ENCODE measurements around the gene ARHGEF25.

The ARHGEF25 gene

GRCh38 chr12:57620245-57620935, 9.2 kb downstream of the ARHGEF25 start:
- no peak overlapping the region for H2AK5ac ChIP-seq (ENCODE audit: low read length)
- H4K8ac ChIP-seq (ENCODE audit: low read depth, low read length), result no peak overlapping the region
- no peak overlapping the region for H3K9ac ChIP-seq (ENCODE audit: low read length)
- no peak overlapping the region for H3K23ac ChIP-seq (ENCODE audit: low read length)
- H3K4me2 ChIP-seq (ENCODE audit: low read length), result no peak overlapping the region
- no peak overlapping the region for H3K56ac ChIP-seq (ENCODE audit: low read length)
- H3K18ac ChIP-seq (ENCODE audit: low read length), result no peak overlapping the region
- H3K4me1 ChIP-seq (ENCODE audit: control insufficient read depth, low read depth, low read length), result no peaks in the 10 kb centered on the region
- DNase-seq, result no peak
- no CpG with 5 or more reads among the region's 13 CpGs for WGBS (ENCODE audit: extremely low coverage, insufficient coverage, low lambda C conversion rate)
- peaks cover 70% of the 10 kb centered on the region for H3K27me3 ChIP-seq (ENCODE audit: insufficient read depth, low read length, poor library complexity)
- no peak overlapping the region for H4K5ac ChIP-seq (ENCODE audit: low read length)
- H2BK5ac ChIP-seq (ENCODE audit: low read length), result no peak overlapping the region
- H3K4me3 ChIP-seq (ENCODE audit: low read length), result no peak overlapping the region
- H3K27ac ChIP-seq (ENCODE audit: low read depth, low read length), result no peak overlapping the region
- H3K79me2 ChIP-seq (ENCODE audit: control insufficient read depth, insufficient read depth, low read length), result no peaks in the 10 kb centered on the region
- H3K4ac ChIP-seq (ENCODE audit: low read depth, low read length), result no peak overlapping the region
- H2BK15ac ChIP-seq (replicated peaks; ENCODE audit: low read depth), result no peak overlapping the region
- no peaks in the 10 kb centered on the region for H3K79me1 ChIP-seq (ENCODE audit: low read length)
- H3K36me3 ChIP-seq (ENCODE audit: control insufficient read depth, insufficient read depth, low read length), result no peaks in the 10 kb centered on the region
- no peak overlapping the region for H2BK120ac ChIP-seq (ENCODE audit: low read depth, low read length)

GRCh38 chr12:57620936-57621496, 9.8 kb downstream of the ARHGEF25 start:
- WGBS (ENCODE audit: extremely low coverage, insufficient coverage, low lambda C conversion rate), result no CpG with 5 or more reads among the region's 42 CpGs
- no peak overlapping the region for H3K4ac ChIP-seq (ENCODE audit: low read depth, low read length)

GRCh38 chr12:57621497-57622292, 10.5 kb downstream of the ARHGEF25 start:
- Histone ChIP-seq H2BK5ac (ENCODE audit: low read length) (no peak overlapping the region), H3K4me1 (ENCODE audit: control insufficient read depth, low read depth, low read length) (no peaks in the 10 kb centered on the region), H2AK5ac (ENCODE audit: low read length) (no peak overlapping the region), H2BK120ac (ENCODE audit: low read depth, low read length) (no peak overlapping the region), H3K4me2 (ENCODE audit: low read length) (peak overlapping the region; percentile 73), H4K8ac (ENCODE audit: low read depth, low read length) (no peak overlapping the region), H3K27me3 (ENCODE audit: insufficient read depth, low read length, poor library complexity) (peaks cover 78% of the 10 kb centered on the region), H3K9ac (ENCODE audit: low read length) (peak overlapping the region; percentile 37), H3K79me1 (ENCODE audit: low read length) (no peaks in the 10 kb centered on the region), H3K27ac (ENCODE audit: low read depth, low read length) (no peak overlapping the region), H3K56ac (ENCODE audit: low read length) (peak overlapping the region; percentile 68), H4K5ac (ENCODE audit: low read length) (no peak overlapping the region), H3K18ac (ENCODE audit: low read length) (no peak overlapping the region), H2BK15ac (replicated peaks; ENCODE audit: low read depth) (no peak overlapping the region), H3K4ac (ENCODE audit: low read depth, low read length) (no peak overlapping the region), H3K79me2 (ENCODE audit: control insufficient read depth, insufficient read depth, low read length) (no peaks in the 10 kb centered on the region), H3K36me3 (ENCODE audit: control insufficient read depth, insufficient read depth, low read length) (no peaks in the 10 kb centered on the region), H3K23ac (ENCODE audit: low read length) (no peak overlapping the region), H3K4me3 (ENCODE audit: low read length) (no peak overlapping the region)
- DNase-seq, result peak; percentile 57
- WGBS (ENCODE audit: extremely low coverage, insufficient coverage, low lambda C conversion rate), result no CpG with 5 or more reads among the region's 49 CpGs

More at GRCh38 chr12:57620936-57621496, 9.8 kb downstream of the ARHGEF25 start:
- H2BK5ac ChIP-seq (ENCODE audit: low read length), result no peak overlapping the region
- no peak overlapping the region for H2AK5ac ChIP-seq (ENCODE audit: low read length)
- no peak overlapping the region for H3K27ac ChIP-seq (ENCODE audit: low read depth, low read length)
- no peak overlapping the region for H3K4me3 ChIP-seq (ENCODE audit: low read length)
- H2BK120ac ChIP-seq (ENCODE audit: low read depth, low read length), result no peak overlapping the region
- H3K36me3 ChIP-seq (ENCODE audit: control insufficient read depth, insufficient read depth, low read length), result no peaks in the 10 kb centered on the region
- H3K4me1 ChIP-seq (ENCODE audit: control insufficient read depth, low read depth, low read length), result no peaks in the 10 kb centered on the region
- H3K9ac ChIP-seq (ENCODE audit: low read length), result no peak overlapping the region
- peaks cover 76% of the 10 kb centered on the region for H3K27me3 ChIP-seq (ENCODE audit: insufficient read depth, low read length, poor library complexity)
- no peak overlapping the region for H4K5ac ChIP-seq (ENCODE audit: low read length)
- no peak overlapping the region for H2BK15ac ChIP-seq (replicated peaks; ENCODE audit: low read depth)
- no peak for DNase-seq
- no peak overlapping the region for H4K8ac ChIP-seq (ENCODE audit: low read depth, low read length)
- no peak overlapping the region for H3K56ac ChIP-seq (ENCODE audit: low read length)
- H3K4me2 ChIP-seq (ENCODE audit: low read length), result peak overlapping the region; percentile 1
- H3K18ac ChIP-seq (ENCODE audit: low read length), result no peak overlapping the region
- H3K79me1 ChIP-seq (ENCODE audit: low read length), result no peaks in the 10 kb centered on the region
- H3K23ac ChIP-seq (ENCODE audit: low read length), result no peak overlapping the region
- H3K79me2 ChIP-seq (ENCODE audit: control insufficient read depth, insufficient read depth, low read length), result no peaks in the 10 kb centered on the region

GRCh38 chr12:57622293-57623245, 11.3 kb downstream of the ARHGEF25 start:
- Histone ChIP-seq H3K79me2 (ENCODE audit: control insufficient read depth, insufficient read depth, low read length) (no peaks in the 10 kb centered on the region), H3K4me3 (ENCODE audit: low read length) (no peak overlapping the region), H3K23ac (ENCODE audit: low read length) (no peak overlapping the region), H3K36me3 (ENCODE audit: control insufficient read depth, insufficient read depth, low read length) (no peaks in the 10 kb centered on the region), H2AK5ac (ENCODE audit: low read length) (no peak overlapping the region), H3K4me1 (ENCODE audit: control insufficient read depth, low read depth, low read length) (no peaks in the 10 kb centered on the region), H3K18ac (ENCODE audit: low read length) (no peak overlapping the region), H4K5ac (ENCODE audit: low read length) (no peak overlapping the region), H3K4me2 (ENCODE audit: low read length) (no peak overlapping the region), H3K27me3 (ENCODE audit: insufficient read depth, low read length, poor library complexity) (peaks cover 83% of the 10 kb centered on the region), H3K56ac (ENCODE audit: low read length) (no peak overlapping the region), H3K27ac (ENCODE audit: low read depth, low read length) (no peak overlapping the region), H3K9ac (ENCODE audit: low read length) (no peak overlapping the region), H2BK5ac (ENCODE audit: low read length) (no peak overlapping the region), H4K8ac (ENCODE audit: low read depth, low read length) (no peak overlapping the region), H2BK15ac (replicated peaks; ENCODE audit: low read depth) (no peak overlapping the region), H3K79me1 (ENCODE audit: low read length) (no peaks in the 10 kb centered on the region), H2BK120ac (ENCODE audit: low read depth, low read length) (no peak overlapping the region), H3K4ac (ENCODE audit: low read depth, low read length) (no peak overlapping the region)
- no CpG with 5 or more reads among the region's 9 CpGs for WGBS (ENCODE audit: extremely low coverage, insufficient coverage, low lambda C conversion rate)
- DNase-seq, result no peak

GRCh38 chr12:57623385-57623784, 12.2 kb downstream of the ARHGEF25 start:
- Histone ChIP-seq H2BK5ac (ENCODE audit: low read length) (no peak overlapping the region), H3K56ac (ENCODE audit: low read length) (no peak overlapping the region), H3K9ac (ENCODE audit: low read length) (no peak overlapping the region), H3K23ac (ENCODE audit: low read length) (no peak overlapping the region), H3K18ac (ENCODE audit: low read length) (no peak overlapping the region), H2BK120ac (ENCODE audit: low read depth, low read length) (no peak overlapping the region), H3K27ac (ENCODE audit: low read depth, low read length) (no peak overlapping the region), H3K4ac (ENCODE audit: low read depth, low read length) (no peak overlapping the region), H3K4me1 (ENCODE audit: control insufficient read depth, low read depth, low read length) (no peaks in the 10 kb centered on the region), H2AK5ac (ENCODE audit: low read length) (no peak overlapping the region), H3K4me3 (ENCODE audit: low read length) (no peak overlapping the region), H4K5ac (ENCODE audit: low read length) (no peak overlapping the region), H3K36me3 (ENCODE audit: control insufficient read depth, insufficient read depth, low read length) (no peaks in the 10 kb centered on the region), H3K27me3 (ENCODE audit: insufficient read depth, low read length, poor library complexity) (peaks cover 83% of the 10 kb centered on the region), H3K79me1 (ENCODE audit: low read length) (no peaks in the 10 kb centered on the region), H3K4me2 (ENCODE audit: low read length) (no peak overlapping the region), H4K8ac (ENCODE audit: low read depth, low read length) (no peak overlapping the region), H2BK15ac (replicated peaks; ENCODE audit: low read depth) (no peak overlapping the region), H3K79me2 (ENCODE audit: control insufficient read depth, insufficient read depth, low read length) (no peaks in the 10 kb centered on the region)
- no peak for DNase-seq
- WGBS (ENCODE audit: extremely low coverage, insufficient coverage, low lambda C conversion rate), result 100% methylated on average over 1 of the region's 2 CpGs

All from mesendoderm (in vitro differentiated cells).